ENCODE data around the gene ATP6V1D. TPM values are rescaled to one million over a fixed set of nuclear protein-coding genes. Genes with fewer than 3 reads are reported as not detected.

ATP6V1D gene
- total RNA-seq, 2 experiments from 2014 or later = 32.4 to 33.5 TPM

- no peak overlapping the region for H3K4me3 Mint-ChIP-seq
- peaks cover 19% of the 10 kb centered on the region for H3K36me3 Mint-ChIP-seq
- H3K27me3 Mint-ChIP-seq = no peaks in the 10 kb centered on the region
- CTCF ChIA-PET = interaction anchor here (1.5 kb wide), 1 partner anchor 38 kb away, joined by 5 read pairs; no protein-coding TSS in a partner anchor
- no peak overlapping the region for H3K27ac Mint-ChIP-seq
- DNase-seq = no peak
- H3K9me3 Mint-ChIP-seq (ENCODE audit: low read depth) = no peaks in the 10 kb centered on the region
- H3K4me1 Mint-ChIP-seq = peaks cover 3% of the 10 kb centered on the region
- no peak for ATAC-seq
These were observed 30.4 kb upstream of the ATP6V1D start for GRCh38 chr14:67389811-67390534.

- Mint-ChIP-seq H3K4me3 (no peak overlapping the region), H3K4me1 (peaks cover 3% of the 10 kb centered on the region), H3K9me3 (ENCODE audit: low read depth) (no peaks in the 10 kb centered on the region), H3K27me3 (no peaks in the 10 kb centered on the region), H3K27ac (no peak overlapping the region), H3K36me3 (peaks cover 24% of the 10 kb centered on the region)
- CTCF ChIA-PET = no interaction called here
- DNase-seq (no peak), ATAC-seq (no peak)
These were observed 29.7 kb upstream of the ATP6V1D start for GRCh38 chr14:67389275-67389674.

- peaks cover 3% of the 10 kb centered on the region for H3K4me1 Mint-ChIP-seq
- ATAC-seq = no peak
These were observed 27.6 kb upstream of the ATP6V1D start for GRCh38 chr14:67387195-67387594.

GRCh38 chr14:67385618-67386017, 26.0 kb upstream of the ATP6V1D start:
- Mint-ChIP-seq H3K27me3 (no peaks in the 10 kb centered on the region), H3K4me3 (no peak overlapping the region), H3K27ac (no peak overlapping the region), H3K9me3 (ENCODE audit: low read depth) (no peaks in the 10 kb centered on the region), H3K4me1 (no peaks in the 10 kb centered on the region), H3K36me3 (peaks cover 43% of the 10 kb centered on the region)
- CTCF ChIA-PET = interaction anchor here (1.4 kb wide), 1 partner anchor 42 kb away, joined by 3 read pairs; no protein-coding TSS in a partner anchor
- no peak for DNase-seq
- ATAC-seq = no peak

More at GRCh38 chr14:67387195-67387594, 27.6 kb upstream of the ATP6V1D start:
- no peak overlapping the region for H3K4me3 Mint-ChIP-seq
- peaks cover 34% of the 10 kb centered on the region for H3K36me3 Mint-ChIP-seq
- no peak for DNase-seq
- CTCF ChIA-PET = no interaction called here
- no peaks in the 10 kb centered on the region for H3K9me3 Mint-ChIP-seq (ENCODE audit: low read depth)
- H3K27ac Mint-ChIP-seq = no peak overlapping the region
- H3K27me3 Mint-ChIP-seq = no peaks in the 10 kb centered on the region

DNA sequence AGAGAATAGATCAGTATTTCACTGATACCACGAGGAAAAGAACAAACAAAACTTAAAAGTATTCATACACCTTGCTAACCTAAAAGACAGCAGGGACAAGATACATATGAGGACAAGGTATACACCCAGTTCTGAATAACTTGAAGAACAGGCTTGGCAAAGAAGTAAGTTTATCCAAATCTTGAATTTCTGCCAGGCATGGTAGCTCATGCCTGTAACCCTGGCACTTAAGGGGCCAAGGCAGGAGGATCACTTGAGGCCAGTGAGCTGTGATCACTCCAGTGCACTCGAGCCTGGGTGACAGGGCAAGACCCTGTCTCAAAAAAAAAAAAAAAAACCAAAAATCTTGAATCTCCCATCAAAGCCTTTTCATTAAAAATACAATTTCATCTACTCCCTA, 25.5 kb upstream of the ATP6V1D start:
- H3K27ac Mint-ChIP-seq = no peak overlapping the region
- no peak overlapping the region for H3K4me3 Mint-ChIP-seq
- no peaks in the 10 kb centered on the region for H3K27me3 Mint-ChIP-seq
- DNase-seq (no peak), ATAC-seq (no peak)
- no peaks in the 10 kb centered on the region for H3K4me1 Mint-ChIP-seq
- CTCF ChIA-PET = interaction anchor here (0.6 kb wide), 1 partner anchor 68 kb away, joined by 3 read pairs; no protein-coding TSS in a partner anchor
- H3K36me3 Mint-ChIP-seq = peaks cover 45% of the 10 kb centered on the region
- H3K9me3 Mint-ChIP-seq (ENCODE audit: low read depth) = no peaks in the 10 kb centered on the region

- no peaks in the 10 kb centered on the region for H3K9me3 Mint-ChIP-seq (ENCODE audit: low read depth)
These were observed 18.3 kb upstream of the ATP6V1D start for GRCh38 chr14:67377916-67378315.

GRCh38 chr14:67373347-67373746, 13.7 kb upstream of the ATP6V1D start:
- Mint-ChIP-seq H3K27ac (no peak overlapping the region), H3K9me3 (ENCODE audit: low read depth) (no peaks in the 10 kb centered on the region), H3K36me3 (peaks cover 50% of the 10 kb centered on the region), H3K27me3 (no peaks in the 10 kb centered on the region), H3K4me3 (no peak overlapping the region), H3K4me1 (peaks cover 38% of the 10 kb centered on the region)
- ATAC-seq = peak; percentile 61
- CTCF ChIA-PET = no interaction called here
- no peak for DNase-seq

More at GRCh38 chr14:67377916-67378315, 18.3 kb upstream of the ATP6V1D start:
- Mint-ChIP-seq H3K36me3 (peaks cover 54% of the 10 kb centered on the region), H3K27me3 (no peaks in the 10 kb centered on the region), H3K27ac (no peak overlapping the region), H3K4me3 (no peak overlapping the region), H3K4me1 (peaks cover 15% of the 10 kb centered on the region)
- ATAC-seq = no peak
- CTCF ChIA-PET = interaction anchor here (0.7 kb wide), 1 partner anchor 42 kb away, joined by 3 read pairs; no protein-coding TSS in a partner anchor
- no peak for DNase-seq

- no peaks in the 10 kb centered on the region for H3K9me3 Mint-ChIP-seq (ENCODE audit: low read depth)
These were observed 13.2 kb upstream of the ATP6V1D start for GRCh38 chr14:67372833-67373232.

DNA sequence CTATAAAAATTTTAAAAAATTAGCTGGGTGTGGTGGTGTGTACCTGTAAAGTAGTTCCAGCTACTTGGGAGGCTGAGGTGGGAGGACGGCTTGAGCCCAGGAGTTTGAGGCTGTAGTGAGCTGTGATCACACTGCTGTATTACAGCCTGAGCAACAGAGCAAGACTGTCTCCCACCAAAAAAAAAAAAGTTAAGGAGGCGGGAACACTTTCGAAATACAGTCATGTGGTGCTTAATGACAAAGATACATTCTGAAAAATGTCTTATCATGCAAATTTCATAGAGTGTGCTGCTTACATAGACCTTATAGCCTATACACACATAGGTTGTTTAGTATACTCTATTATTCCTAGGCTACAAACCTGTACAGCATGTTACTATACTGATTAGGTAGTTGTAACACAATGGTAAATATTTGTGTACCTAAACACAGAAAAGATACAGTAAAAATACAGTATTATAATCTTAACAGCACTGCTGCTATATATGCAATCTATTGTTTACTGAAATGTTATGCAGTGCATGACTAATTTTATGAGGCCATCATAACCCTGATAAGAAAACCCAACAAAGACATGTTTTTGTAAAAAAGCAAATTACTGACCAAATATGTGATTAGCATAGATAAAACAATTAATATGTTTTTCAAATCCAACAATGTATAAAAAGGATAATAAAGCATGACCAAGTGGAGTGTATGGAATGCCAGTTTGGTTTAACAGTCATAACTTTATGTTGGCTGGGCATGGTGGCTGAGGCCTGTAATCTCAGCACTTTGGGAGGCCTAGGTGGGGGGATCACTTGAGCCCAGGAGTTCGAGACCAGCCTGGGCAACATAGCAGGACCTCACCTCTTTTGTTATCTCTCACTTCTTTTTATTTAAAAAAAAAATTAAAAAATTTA, 11.9 kb upstream of the ATP6V1D start:
- Mint-ChIP-seq H3K4me1 (peaks cover 45% of the 10 kb centered on the region), H3K27me3 (no peaks in the 10 kb centered on the region), H3K36me3 (peaks cover 52% of the 10 kb centered on the region), H3K4me3 (no peak overlapping the region), H3K27ac (no peak overlapping the region), H3K9me3 (ENCODE audit: low read depth) (no peaks in the 10 kb centered on the region)
- DNase-seq = no peak
- ATAC-seq = no peak
- CTCF ChIA-PET = no interaction called here

More at GRCh38 chr14:67372833-67373232, 13.2 kb upstream of the ATP6V1D start:
- DNase-seq (no peak), ATAC-seq (no peak)
- Mint-ChIP-seq H3K4me3 (no peak overlapping the region), H3K4me1 (peaks cover 42% of the 10 kb centered on the region), H3K27ac (no peak overlapping the region), H3K36me3 (peaks cover 53% of the 10 kb centered on the region), H3K27me3 (no peaks in the 10 kb centered on the region)
- CTCF ChIA-PET = no interaction called here

DNA sequence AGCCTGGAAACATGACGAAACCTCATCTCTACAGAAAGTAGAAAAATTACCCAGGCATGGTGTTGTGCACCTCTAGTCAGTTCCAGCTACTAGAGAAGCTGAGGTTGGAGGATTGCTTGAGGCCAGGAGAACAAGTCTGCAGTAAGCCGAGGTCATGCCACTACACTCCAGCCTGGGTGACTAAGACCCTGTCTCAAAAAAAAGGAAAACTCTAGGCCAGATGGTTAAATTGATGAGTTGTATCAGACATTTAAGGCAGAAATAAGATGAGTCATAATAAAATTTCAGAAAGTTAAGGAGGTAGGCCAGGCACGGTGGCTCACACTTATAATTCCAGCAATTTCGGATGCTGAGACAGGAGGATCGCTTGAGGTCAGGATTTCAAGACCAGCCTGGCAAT, 11.2 kb upstream of the ATP6V1D start:
- Mint-ChIP-seq H3K4me3 (no peak overlapping the region), H3K36me3 (peaks cover 51% of the 10 kb centered on the region), H3K4me1 (peaks cover 45% of the 10 kb centered on the region), H3K9me3 (ENCODE audit: low read depth) (no peaks in the 10 kb centered on the region), H3K27me3 (no peaks in the 10 kb centered on the region), H3K27ac (no peak overlapping the region)
- CTCF ChIA-PET = no interaction called here
- no peak for ATAC-seq
- DNase-seq = no peak

- Mint-ChIP-seq H3K4me1 (peaks cover 52% of the 10 kb centered on the region), H3K36me3 (peaks cover 56% of the 10 kb centered on the region), H3K27me3 (no peaks in the 10 kb centered on the region), H3K4me3 (no peak overlapping the region), H3K27ac (no peak overlapping the region), H3K9me3 (ENCODE audit: low read depth) (no peaks in the 10 kb centered on the region)
- no peak for DNase-seq
- CTCF ChIA-PET = no interaction called here
- no peak for ATAC-seq
These were observed 5.9 kb upstream of the ATP6V1D start for GRCh38 chr14:67365476-67365875.

- H3K9me3 Mint-ChIP-seq (ENCODE audit: low read depth) = no peaks in the 10 kb centered on the region
- H3K27me3 Mint-ChIP-seq = no peaks in the 10 kb centered on the region
These were observed 1.0 kb upstream of the ATP6V1D start for GRCh38 chr14:67360470-67361206.

More at GRCh38 chr14:67360470-67361206, 1.0 kb upstream of the ATP6V1D start:
- Mint-ChIP-seq H3K4me1 (peaks cover 69% of the 10 kb centered on the region), H3K36me3 (peaks cover 23% of the 10 kb centered on the region), H3K4me3 (peak overlapping the region; percentile 99), H3K27ac (peak overlapping the region; percentile 93)
- ATAC-seq (peak; percentile 48), DNase-seq (no peak)
- CTCF ChIA-PET = interaction anchor here (0.9 to 2.0 kb wide), 12 partner anchors 8 to 240 kb away, joined by 3 to 12 read pairs (median 4); partner anchors contain the start of genes PALS1 and PIGH
